GM21825 (cell line): ENCODE data around the gene RNF26.

Experiments
- ATAC-seq: cut with Tn5 transposase; IDR thresholded peaks from one replicate; pipeline ENCODE4 v1.9.1; 2021; ENCODE audit warnings: mild to moderate bottlenecking, moderate library complexity; ENCODE audit not compliant: unreplicated experiment

The RNF26 gene

DNA sequence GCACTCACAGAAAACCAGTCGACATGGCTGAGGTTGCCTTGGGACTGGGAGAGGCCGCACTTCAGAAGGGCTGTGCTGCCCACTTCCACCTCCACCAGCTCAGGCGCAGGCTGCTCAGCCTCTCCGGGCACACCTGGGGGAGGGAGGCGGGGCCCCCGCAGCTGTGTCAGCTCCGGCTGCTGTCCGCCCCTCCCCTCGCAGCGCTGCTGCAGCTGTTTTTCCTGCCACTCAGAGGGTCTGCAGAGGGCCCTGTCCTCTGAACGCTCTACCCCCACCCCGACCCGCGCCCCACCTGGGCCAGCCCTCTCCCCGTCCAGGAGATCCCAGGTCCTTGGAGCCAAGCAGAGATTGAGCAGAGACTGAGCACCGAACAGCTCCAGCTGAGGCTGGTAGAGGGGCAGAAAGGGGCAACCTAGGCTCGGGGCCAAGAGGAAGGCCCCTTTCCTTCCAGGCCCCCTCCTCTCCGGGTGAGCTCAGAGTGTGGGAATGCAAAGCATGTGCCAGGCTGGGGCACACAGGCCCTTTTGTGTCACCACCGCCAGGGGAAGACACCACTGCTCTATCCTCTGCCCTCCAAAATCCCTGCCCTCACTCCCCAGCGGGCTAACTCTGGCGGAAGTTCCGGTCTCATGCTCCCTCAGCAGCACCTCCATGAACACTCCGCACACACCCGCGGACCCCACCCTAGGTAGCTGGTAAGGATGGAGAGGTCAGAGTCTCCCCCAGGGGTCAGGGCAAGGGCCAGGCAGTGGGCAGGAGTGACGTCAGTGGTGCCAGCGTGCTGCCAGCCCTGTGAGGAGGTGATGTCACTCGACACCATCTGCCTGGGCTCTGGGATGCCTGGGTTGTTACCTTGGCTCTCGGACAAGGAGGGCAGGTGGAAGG, 19.0 kb upstream of the RNF26 start:
- ATAC-seq, result no peak

GRCh38 chr11:119316016-119316728, 18.2 kb upstream of the RNF26 start:
- no peak for ATAC-seq

- no peak for ATAC-seq
Observed at GRCh38 chr11:119316729-119317591, 17.4 kb upstream of the RNF26 start, which contains the start of gene MCAM. Gene MCAM (minus strand): TSS chr11:119317130. CDS start chr11:119317101, 29 bp downstream.

- no peak for ATAC-seq
Observed at GRCh38 chr11:119317592-119318239, 16.6 kb upstream of the RNF26 start.

GRCh38 chr11:119318240-119319135, 15.8 kb upstream of the RNF26 start:
- no peak for ATAC-seq

DNA sequence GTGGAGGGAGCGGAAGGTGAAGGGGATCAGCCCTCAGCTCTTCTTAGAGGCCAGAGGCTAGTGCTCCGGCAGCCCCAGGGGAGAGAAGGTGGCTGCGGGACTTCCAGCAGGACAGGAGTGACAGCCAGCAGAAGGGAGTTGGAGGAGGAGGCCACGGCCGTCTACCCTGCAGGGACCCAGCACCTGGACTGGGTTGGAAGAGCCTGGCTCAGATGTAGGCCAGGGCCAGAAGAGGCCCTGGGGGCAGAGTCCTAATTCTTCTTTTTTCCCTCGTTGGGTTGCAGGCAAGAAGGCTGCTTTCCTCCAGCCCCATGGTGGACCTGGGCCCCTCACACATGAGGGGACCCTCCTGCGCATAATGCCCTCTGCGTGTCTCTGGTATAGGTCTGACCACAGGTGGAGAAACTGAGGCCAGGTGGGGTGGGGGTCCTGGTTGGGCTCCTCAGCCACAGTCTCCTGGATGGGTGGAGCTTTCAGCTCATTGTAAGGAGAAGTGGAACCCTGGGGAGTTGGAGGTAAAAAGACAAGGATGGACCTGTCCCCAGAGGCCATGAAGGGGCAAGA, 15.1 kb upstream of the RNF26 start:
- no peak for ATAC-seq

GRCh38 chr11:119319700-119320239, 14.6 kb upstream of the RNF26 start:
- ATAC-seq, result no peak

DNA sequence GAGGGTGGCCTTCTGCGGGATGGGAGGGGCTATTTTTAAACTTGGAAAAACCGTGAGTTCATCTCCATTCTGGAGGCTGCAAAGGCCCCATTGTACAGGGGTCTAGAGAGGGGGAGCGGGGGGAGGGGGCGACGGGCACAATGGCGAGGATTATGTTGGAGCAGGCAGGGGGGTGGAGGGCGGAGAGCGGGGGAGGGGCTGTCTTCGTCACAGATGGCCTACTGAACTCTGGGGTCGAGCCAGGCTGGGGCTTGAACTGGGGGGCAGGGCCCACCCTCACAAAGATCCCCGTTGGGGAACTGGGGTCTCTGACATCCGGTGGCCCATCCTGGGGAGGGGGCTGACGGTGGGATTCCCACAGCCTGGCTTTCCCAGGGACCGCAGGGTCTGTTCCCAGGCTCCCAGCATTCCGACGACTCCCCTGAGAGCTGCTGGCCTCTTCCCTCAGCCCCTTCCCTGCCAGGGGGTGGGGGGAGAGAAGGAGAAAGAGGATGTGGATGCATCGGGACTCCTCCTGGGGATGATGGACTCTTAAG, 14.0 kb upstream of the RNF26 start:
- no peak for ATAC-seq

GRCh38 chr11:119320776-119321524, 13.4 kb upstream of the RNF26 start:
- peak; percentile 48 for ATAC-seq

GRCh38 chr11:119322360-119322739, 12.0 kb upstream of the RNF26 start:
- no peak for ATAC-seq

DNA sequence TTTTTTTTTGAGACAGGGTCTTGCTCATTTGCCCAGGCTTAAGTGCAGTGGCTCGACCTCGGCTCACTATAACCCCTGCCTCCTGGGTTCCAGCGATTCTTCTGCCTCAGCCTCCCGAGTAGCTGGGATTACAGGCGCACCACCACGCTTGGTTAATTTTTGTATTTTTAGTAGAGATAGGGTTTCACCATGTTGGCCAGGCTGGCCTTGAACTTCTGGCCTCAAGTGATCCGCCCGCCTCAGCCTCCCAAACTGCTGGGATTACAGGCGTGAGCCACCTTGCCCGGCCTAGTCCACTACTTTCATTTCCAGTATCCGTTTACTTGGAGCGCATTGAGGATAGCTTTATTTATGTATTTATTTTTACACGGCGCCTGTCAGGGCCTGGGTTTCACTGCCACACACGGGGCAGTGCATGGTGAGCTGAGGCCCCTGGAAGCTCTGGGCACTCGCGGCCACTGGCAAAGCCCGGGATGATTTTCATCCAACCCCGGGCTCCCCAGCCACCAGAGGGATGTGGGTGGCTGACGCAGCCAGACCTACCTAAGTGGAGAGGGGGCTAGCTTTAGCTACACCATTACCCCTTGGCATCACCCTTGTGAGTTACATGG, 11.3 kb upstream of the RNF26 start:
- ATAC-seq, result no peak

GRCh38 chr11:119323532-119324033, 10.7 kb upstream of the RNF26 start:
- ATAC-seq, result no peak

DNA sequence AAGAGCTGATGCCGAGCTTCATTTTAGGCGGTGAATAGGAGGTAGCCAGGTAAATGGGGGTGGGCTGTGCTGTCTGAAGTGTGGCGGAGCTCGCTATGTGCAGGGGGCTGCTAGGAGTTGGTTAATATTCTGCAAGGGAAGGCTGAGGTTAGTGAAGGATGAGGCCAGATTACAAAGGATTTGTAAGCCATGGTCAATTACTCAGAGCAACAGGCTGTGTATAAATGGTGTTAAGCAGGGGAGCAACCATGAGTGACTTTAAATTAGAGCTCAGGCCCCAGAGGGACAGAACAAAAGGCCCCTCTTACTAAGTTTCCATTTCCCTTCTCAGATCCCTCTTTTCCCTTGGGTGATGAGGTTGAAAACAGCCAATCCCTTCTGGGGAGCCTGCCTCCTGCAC, 10.1 kb upstream of the RNF26 start:
- ATAC-seq, result no peak

- ATAC-seq, result no peak
Observed at GRCh38 chr11:119329320-119329719, 5.0 kb upstream of the RNF26 start.

GRCh38 chr11:119330237-119330636, 4.1 kb upstream of the RNF26 start:
- no peak for ATAC-seq

DNA sequence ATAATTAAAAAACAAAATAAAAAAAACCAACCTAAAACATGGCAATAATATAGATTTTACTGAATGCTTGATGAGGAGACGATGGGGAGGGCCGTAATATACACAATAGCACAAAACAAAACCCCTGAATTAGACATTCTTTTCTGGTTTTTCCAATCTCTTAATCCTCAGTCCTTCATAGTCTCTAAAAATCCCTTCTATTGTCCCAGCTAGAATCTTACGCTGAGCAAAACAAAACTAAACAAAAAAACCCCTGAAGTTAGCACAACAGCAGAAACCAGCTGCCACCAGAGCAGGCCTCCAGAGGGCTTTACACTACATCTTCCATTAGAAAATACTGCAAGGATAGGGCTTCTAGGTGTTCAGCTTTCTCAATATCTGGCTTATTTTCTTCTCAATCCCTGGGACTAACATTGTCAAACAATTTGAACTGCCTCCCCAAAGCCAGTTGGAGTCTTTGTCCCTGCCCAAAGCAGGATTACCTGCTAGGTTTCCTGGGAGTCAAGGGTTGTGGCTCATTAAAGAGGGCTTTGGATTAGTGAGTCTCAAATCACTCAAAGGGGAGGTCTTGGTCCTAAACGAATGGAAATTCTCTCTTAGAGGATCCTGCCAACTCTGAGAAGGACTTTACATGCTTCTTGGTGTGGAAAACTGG, 2.1 kb upstream of the RNF26 start:
- ATAC-seq, result no peak

DNA sequence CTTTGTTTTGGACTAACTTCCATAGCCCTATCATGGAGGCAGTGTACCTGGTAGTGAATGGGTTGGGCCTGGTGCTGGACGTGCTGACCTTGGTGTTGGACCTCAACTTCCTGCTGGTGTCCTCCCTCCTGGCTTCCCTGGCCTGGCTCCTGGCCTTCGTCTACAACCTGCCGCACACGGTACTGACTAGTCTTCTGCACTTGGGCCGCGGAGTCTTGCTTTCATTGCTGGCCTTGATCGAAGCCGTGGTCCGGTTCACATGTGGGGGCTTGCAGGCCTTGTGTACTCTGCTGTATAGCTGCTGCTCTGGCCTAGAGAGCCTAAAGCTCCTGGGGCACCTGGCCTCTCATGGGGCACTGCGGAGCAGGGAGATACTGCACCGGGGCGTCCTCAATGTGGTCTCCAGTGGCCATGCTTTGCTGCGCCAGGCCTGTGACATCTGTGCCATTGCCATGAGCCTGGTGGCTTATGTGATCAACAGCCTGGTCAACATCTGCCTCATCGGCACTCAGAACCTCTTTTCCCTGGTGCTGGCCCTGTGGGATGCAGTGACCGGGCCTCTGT, 846 bp downstream of the RNF26 start:
- no peak for ATAC-seq
